ENCODE measurements around the gene KCNQ4.

DNA sequence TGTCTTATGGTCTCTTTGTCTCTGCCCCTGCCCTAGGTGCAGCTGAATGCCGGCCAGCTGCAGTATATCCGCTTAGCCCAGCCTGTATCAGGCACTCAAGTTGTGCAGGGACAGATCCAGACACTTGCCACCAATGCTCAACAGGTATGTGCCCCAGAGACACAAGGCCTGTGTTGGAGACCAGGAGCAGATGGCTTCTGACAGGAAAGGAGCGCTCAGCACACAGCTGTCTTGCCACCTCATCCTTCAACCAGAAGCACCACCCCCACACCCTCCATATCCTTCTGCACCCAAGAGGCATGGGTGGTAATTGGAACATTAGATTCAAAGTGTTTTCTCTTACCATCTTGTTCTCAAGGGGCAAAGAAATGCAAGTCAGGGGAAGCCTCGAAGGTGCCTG, 17.0 kb upstream of the KCNQ4 start:
- TF ChIP-seq POLR2A (IDR thresholded peaks at IDR 0.05; ENCODE audit: low read depth, low read length), result no peak
- TF ChIP-seq POLR2AphosphoS5 (IDR thresholded peaks at IDR 0.05; ENCODE audit: low read depth, low read length), result no peak
- TF ChIP-seq TAF1 (IDR thresholded peaks at IDR 0.05; ENCODE audit: low read depth, low read length), result no peak
